Stomach (tissue), 4 donors: ENCODE results near the gene NDST1.

Experiments used
- CTCF ChIP-seq, 7 experiments: fragments of 450-650 bp in 4 of 7; fragments of 200-600 bp in 3 of 7; sonication (generic) in 3 of 7; IDR thresholded peaks; one replicate each; pipeline ENCODE4 v1.5.1; 2016 to 2019; ENCODE audit warnings: antibody characterized with exemption in 7 of 7, control low read depth in 2 of 7, mild to moderate bottlenecking in 1 of 7
- EP300 ChIP-seq: sonication (generic); formaldehyde crosslinking; IDR thresholded peaks from one replicate; pipeline ENCODE4 v1.6.1; 2017; ENCODE audit warnings: antibody characterized with exemption
- POLR2A ChIP-seq, 4 donors: fragments of 450-650 bp; IDR thresholded peaks; one replicate each; pipeline ENCODE4 v1.6.1; 2016; ENCODE audit warnings: antibody characterized with exemption in 4 of 4, control low read depth in 2 of 4, mild to moderate bottlenecking in 1 of 4, moderate library complexity in 1 of 4

- TF ChIP-seq POLR2A (IDR thresholded peaks at IDR 0.05), result no peak
- TF ChIP-seq CTCF (IDR thresholded peaks at IDR 0.05), result no peak
- TF ChIP-seq EP300, result no peak
Observed at GRCh38 chr5:150519978-150520377, 12.0 kb downstream of the NDST1 start.
